Effector CD4-positive, alpha-beta T cell (primary cell): ENCODE measurements around the gene MEGF11.
"Not testable (repeated sequence)": the region's sequence is repeated elsewhere in the genome, so short reads cannot be mapped to it uniquely, and the experiment has no call there.

Source experiments
- DNase-seq: peaks from one replicate; pipeline ENCODE4 v3.0.0-alpha.2; 2020

Gene MEGF11

DNA sequence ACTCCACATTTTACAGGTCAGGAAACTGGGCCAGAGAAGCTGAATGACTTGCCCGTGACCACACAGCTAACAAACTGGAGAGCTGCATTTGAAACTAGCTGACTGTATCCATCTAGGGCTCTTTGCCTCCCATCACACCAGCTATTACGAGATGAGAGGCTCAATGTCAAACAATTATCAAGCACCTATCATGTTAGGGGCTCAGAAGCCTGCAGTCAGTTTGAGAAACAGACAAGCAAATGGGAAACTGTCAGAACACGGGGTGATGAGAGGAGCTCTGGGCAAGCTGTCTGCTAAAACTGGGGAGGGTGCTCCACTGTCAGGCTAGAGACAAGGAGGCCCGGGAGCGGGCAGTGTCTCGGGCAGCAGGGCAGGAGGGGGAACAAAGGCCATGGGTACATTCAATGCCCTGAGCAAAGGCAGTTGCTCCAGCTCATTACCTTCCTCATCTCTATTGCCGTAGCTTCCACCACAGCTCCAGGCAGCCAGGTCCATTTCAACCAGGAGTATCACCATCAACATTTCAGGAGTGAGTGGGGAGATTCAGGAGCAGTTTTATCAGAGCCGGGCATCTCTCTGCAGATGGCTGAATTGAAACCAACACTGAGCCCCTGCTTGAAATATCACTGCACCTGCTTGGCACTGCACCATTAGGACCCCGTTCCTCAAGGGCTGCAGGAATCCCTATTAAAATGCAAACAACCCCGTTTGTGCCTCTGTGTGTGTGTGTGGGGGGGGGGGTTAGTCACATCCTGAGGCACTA, 261.6 kb downstream of the MEGF11 start:
- DNase-seq, result no peak

DNA sequence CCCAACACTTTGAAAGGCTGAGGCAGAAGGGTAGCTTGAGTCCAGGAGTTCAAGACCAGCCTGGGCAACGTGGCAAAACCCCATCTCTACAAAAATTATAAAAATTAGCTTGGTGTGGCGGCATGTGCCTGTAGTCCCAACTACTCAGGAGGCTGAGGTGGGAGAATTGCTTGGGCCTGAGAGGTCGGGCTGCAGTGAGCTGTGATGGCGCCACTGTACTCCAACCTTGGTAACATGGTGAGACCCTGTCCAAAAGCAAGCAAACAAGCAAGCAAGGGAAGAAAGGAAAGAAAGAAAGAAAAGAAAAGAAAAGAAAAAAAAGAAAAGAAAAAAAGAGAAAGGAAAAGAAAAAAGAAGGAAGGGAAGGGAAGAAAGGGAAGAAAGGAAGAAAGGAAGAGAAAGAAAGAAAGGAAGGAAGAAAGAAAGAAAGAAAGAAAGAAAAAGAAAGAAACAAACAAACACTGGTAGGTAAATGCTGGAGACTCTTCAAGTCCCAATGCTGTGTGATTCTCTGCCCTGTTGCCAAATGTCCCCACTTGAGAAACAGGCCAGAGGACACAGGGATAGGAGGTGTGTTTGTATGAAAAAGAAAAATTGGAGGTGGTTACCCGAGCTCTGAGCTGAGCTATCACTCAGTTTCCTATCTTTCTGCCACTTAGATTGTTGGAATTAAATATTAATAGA, 263.1 kb downstream of the MEGF11 start:
- no peak for DNase-seq

DNA sequence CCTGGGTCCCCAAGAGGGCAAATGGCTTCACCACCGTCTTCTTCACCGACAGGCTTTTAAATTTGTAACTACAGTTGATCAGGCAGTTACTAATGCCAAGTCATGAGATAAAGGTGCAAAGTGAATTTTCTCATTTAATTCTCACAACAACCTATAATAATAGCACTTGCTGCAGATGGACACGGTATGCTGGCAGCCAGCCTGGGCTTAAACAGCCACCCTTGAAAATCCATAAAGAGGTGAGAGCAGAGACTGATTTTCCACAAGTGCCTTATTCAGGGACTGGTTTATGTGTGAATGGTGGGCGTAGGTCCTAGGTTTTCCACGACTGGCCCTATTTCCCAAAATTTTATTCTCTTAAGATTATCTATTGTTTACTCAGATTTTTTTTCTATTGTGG, 266.4 kb downstream of the MEGF11 start:
- no peak for DNase-seq

DNA sequence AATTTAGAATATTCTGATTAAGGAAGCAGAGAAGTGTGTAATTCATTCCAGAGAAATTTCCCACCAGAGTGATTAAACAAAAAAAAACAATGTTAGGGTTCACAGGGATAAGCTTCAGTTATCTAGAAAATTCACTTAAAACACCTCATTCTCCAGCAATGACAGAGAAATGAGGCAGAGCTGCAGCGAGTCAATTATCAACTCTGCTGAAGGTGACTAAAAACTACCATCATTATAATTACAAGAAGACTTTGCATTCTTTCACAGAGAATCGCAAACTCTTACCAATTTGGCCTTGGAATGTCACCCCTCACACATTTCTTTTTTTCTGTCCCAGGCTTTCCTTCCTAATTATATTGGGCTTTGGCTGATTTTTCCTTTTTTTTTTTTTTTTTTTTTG, 267.1 kb downstream of the MEGF11 start:
- DNase-seq, result no peak

DNA sequence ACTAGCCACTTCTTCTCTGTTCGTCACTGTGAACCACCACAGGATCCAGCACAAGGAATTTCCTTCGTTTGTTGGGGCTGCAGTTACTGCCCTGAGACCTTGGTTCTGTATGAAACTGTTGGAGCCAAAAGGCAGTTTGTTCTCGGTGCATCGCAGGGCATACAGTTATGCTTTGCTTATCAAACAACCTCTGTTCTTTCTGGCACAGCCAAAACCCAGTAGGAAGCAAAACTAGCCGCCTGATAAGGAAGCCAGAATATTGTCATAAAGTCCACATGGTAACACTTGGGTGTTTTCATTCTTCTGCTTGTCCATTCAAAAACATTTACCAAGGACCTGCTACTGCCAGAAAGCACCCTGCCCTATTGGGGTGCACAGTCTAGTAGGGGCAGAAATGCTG, 268.2 kb downstream of the MEGF11 start:
- no peak for DNase-seq

DNA sequence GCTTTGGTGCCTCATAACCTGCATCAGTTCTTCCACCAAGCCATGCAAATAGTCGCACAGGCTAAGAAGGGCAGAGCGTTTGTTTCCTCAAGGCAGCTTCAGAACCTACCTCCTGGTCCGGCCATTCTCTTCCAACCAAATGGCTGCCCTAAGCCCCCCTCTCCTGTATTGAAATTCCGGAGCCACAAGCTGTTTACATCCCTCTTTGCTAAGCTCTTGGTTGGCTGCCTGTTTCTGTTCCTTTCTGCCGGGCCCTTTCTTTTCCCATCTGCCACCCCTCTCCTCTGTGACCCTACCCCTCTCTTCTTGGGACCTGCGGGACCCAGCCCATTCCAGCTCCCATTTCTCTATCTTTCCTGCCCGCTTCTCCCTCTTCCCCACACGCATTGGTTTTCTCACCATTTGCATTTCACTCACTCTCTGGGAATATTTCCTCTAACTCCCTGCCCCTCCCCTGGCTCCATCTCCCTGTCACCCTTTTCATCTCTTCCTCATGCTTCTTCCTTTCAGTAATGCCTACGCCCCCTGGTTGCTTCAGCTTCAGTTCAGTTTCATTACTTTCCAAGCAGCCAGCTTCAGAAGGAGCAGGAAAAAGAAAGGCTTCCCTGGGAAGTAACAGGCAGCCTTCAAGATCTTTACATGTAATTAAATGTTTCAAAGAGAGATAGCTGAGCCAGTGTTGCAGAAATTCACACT, 270.8 kb downstream of the MEGF11 start:
- DNase-seq, result no peak

DNA sequence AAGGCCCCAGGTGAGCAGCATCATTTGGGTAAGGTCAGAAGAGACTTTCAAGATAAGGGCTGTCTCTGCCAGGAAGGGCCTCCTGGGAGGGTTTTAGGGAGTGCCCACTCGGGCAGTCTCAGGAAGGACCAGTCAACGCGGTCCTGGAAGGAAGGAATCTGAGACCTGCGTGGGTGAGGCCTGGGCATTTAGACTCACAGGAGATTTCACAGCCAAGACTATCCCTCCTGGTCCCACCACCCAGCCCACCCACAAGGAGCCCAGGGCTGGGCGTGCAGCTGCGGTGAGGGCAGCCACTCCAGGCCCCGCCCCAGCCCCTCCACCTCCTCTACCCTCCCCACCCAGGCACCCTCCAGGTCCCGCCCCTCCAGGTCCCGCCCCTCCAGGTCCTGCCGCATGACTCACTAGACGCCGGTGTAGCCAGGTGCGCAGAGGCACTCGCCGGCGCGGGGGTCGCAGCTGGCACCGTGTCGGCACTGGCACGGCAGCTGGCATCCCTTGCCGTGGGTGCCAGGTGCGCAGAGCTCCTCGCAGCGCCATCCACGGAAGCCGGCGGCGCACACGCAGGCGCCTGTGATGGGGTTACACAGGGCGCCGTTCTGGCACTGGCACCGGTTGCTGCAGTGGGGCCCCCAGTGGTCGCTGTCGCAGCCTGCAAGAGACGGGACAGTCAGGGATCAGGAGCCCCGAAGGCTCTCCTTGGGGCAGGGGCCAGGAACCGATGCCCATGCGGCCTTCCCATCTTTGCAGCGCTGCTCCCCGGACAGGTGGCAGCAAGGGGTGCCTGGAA, 271.5 kb downstream of the MEGF11 start:
- peak; percentile 40 for DNase-seq

DNA sequence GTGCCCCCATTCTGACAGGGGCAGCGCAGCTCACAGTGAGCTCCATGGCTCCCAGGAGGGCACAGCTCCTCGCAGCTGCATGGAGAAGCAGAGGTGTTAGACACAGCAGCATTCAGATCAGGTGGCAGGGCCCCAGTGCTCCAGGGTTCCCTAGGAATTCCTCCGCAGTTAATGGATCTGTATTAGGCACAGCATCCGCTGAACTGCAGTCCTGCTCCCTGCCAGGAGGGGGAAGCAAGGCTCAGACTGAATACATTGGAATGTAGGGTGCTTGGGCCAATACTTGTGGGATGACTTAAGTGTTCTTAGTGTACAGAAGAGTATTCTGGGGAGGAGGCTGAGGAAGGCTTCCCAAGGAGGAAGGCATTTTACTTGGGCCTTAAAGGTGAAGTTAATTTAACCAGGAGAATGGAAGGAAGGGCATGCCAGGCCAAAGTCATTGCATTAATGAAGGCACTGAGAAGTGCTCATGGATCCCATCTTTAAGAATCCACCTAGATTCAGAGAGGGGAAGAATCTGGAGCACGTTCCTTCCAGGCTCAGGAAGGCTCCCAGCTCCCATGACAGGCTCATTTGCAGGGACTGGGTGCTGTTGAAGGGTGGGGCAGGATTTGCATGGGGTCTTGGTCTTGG, 272.6 kb downstream of the MEGF11 start:
- DNase-seq, result no peak

DNA sequence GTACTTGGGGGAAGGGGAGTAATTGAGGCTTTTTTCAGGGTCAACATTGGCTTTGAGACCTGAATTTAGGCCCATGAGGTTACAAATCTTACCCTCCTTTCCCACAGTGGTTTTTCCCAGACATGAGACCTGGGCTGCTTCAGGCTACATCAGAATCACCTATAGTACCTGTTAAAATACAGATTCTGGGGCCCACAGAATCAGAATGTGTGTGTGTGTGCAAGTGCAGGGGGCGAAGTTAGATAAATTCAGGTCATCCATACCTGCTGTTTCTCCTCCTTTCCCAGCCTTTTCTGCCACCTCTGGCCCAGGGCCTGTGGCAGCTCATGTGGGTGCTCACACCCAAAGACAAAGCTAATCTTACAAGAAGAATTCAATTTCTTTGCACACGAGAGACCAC, 273.7 kb downstream of the MEGF11 start:
- no peak for DNase-seq

DNA sequence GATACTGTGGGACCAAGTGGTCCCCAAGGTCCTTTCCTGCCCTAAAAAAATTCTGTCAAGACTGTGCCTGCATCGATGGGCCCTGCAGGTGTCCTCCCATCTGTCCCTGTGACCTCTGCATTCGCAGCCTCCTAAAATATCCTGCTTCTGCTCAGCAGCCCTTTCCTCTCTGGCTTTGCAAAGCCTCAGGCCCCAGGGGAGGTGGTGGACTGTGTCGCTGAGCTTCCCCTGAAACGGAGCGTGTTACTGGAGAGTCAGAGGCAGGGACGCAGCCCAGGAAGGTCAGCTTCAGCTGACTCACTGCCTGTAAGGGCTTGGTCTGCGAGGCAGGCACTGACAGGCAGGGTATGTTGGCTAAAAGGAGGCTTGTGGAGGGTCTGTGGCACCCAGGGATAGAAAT, 274.2 kb downstream of the MEGF11 start:
- DNase-seq, result no peak

DNA sequence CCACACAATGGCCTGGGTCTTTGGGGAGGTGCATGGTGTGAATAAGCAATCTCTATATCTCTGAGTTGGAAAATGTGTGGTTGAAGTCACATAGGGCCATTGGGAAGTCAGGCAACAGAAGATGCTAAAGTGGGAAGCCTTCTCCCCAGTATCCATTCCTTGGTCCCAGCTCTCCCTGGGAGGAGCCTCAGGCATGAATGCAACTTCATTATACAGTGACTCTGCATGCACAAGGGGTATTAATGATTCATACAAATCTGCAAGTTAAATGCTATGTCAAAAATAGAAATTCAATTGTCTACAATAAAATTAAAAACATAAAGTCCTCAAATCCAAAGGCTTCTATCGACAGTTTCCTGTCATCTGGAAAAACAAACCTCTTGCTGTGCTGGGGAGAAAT, 275.4 kb downstream of the MEGF11 start:
- DNase-seq, result no peak

DNA sequence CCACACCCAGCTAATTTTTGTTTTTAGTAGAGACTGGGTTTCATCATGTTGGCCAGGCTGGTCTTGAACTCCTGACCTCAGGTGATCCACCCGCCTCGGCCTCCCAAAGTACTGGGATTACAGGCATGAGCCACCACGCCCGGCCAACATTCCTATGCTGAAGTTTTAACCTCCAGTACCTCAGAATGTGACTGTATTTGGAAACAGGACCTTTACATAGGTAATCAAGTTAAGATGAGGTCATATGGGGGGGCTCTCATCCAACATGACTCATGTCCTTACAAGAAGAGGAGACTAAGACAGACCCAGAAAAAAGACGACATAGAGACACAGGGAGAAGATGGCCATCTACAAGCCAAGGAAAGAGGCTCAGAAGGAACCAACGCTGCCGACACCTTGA, 277.4 kb downstream of the MEGF11 start:
- DNase-seq, result not testable (repeated sequence)

DNA sequence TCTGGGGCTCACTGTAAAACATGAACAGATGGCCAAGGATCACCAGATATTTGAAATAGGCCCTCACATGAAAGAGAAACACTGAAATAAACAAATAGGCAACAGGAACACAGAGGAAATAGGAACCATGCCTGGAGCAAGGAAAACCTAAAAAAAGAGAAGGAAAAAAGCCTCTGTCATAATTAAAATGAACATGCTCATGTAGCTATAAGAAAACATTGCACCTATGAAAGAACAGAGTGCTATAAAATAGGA, 281.9 kb downstream of the MEGF11 start:
- no peak for DNase-seq

DNA sequence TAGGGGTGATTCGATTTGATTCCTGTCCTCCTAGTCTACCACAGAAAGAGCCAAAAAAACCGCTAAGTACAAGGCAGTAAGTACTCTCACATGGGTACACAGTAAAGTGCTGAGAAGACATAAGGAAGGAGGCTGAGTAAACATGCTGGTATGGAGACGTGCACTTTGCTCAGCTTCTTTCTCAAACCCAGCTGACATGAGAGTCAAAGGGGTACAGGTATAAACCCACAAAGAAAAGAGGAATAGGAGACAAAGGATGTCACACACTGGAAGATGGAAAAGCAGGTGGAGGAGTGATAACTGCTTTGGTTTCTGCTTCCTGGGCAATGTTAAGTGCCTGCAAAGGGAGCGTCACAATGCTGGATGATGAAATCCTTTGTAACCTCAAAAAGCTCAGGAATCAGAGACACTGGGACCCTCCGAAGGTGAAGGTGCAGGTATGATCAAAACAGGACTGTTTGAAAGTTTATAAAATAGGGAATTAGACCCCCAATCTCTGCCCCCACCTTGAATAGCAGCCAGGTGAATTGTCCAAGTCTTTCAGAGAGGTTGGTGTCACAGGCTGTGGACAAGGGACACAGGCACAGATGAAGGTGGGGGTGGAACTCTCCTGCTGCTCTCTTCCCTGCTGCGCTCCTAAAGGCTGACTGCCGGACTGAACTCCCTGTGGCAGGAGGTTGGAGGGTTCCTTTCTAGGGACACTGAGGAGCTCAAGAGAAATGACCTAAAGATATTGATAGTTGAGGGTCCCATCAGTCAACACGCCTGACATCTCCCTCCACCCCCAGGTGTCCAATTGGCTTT, 282.4 kb downstream of the MEGF11 start:
- DNase-seq, result no peak

DNA sequence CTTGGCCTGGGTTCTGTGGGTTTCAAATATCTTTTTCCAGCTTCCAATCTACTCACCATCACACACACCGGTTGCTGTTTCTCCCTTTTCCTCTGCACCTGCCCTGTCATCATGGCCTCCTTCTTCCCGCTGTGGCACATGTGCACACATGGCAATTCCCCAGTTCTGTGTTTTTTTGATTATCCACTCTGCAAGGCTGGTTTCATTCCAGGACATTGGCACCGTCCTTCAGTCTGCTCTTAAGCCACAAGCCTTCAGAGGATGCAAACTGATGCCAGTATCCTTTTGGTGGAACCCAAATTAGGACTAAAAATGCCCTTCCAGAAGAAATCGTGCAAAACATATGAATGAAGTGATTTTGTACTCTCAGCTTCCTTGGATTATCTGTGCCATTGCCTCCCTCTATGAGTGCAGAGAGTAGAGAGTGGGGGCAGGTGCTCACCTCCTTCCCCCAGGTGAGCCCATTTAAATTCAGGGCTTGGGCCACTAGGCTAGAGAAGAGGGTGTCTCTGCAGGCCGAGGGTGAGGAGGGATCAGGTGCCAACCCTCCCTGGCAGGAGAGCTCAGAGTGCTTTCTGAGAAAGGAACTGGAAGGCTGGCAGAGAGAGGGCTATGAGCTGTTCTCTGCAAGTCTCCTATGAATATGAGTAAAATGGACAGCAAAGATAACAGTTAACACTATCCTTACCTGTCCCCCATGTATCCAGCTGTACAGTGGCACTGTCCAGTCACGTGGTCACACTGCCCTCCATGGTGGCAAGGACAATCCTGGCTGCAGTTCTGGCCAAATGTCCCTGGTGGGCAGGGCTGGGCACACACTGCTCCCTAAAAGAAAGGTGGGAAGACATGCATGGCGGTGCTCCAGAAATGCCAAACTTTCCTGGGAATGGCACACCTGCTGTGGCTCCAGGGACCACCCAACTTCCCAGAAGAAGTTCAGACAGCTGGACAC, 283.4 kb downstream of the MEGF11 start:
- DNase-seq, result no peak

DNA sequence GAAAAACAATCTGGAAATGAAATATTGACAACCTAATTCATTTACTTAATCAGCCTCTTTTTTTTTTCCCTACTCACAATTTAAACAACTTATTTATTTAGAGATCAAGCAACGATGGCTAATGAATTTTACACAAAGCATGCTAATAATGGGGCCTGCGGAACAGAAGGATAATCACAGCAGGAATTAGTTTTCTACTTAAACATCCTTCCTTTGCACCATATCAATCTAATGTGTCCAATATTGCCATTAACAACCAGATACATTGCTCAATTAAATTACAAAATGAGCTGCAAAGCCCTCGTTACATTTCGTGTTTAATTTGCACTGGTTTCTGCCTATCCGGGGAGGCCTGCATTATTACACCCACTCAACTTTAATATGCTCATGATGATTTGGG, 285.0 kb downstream of the MEGF11 start:
- no peak for DNase-seq

DNA sequence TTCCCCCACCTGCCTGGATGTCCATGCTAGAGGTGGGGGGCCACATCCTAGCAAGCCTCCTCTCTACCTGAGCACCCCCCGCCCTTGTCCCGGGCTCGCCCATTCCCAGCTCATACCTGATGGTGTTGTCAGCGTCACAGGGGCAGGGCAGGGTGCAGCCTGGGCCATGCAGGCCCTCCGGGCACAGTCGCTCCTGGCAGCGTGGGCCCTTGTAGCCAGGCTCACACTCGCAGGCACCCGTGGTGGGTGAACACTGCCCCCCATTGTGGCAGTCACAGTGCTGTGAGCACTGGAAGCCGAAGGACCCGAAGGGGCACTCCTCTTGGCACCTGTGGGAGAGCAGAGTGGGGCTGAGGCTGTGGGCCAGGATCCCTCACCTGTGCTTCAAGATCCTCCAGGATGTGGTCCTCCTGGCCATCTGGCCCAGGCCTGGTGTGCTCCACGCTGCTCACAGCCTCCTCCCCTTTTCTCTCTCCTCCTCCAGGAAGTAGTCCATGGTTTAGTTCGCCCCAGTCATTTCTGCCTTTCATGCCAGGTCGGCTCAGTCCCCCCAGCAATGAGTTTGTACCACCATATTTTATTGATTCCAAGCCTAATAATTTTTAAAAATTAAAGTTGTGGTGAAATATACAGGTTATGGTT, 288.6 kb downstream of the MEGF11 start:
- DNase-seq, result no peak

DNA sequence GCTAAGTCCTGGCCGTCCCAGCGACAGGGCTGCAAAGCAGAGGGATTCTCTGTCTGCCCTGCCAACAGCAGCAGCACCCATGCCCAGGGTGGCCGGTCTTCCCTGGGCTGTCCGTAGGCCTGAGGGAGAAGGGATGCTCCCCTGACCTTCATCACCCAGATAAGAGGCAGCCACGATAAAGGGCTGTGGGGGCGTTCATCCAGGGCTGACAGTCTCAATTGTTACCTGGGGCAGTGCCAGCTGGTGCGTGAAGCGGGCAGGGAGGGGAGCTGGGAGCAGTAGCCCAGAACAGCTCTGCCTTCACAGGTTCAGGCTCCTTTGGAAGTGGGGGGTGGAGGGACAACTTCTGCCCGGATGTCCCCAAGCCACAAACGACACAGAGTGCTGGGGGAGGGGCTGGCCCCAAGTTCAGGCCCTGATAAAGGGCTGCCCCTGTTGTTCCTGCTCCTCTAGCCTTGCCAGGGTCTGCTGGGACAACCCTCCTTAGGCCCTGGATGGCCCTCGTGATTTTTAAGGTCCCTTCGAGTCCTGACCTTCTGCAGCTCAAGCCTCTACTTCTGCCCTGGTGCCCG, 289.6 kb downstream of the MEGF11 start:
- no peak for DNase-seq

DNA sequence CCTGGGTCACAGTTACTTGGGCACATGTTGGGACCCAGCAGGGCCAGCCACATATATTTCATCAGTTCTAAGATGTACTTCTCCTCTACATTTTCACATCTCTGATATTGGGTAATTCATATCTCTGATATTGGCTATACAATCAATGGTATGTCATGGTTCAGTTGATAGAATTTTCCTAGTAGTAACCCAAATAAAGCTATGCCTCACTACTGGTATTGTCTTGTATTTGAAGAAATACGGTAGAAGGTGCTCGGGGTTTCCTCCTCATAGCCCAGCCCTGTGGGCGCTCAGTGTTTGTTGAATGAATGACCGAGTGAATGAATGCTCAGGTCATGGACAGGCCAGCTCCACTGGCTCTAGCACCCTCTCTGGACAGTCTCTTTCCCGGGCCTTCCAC, 290.2 kb downstream of the MEGF11 start:
- DNase-seq, result no peak

DNA sequence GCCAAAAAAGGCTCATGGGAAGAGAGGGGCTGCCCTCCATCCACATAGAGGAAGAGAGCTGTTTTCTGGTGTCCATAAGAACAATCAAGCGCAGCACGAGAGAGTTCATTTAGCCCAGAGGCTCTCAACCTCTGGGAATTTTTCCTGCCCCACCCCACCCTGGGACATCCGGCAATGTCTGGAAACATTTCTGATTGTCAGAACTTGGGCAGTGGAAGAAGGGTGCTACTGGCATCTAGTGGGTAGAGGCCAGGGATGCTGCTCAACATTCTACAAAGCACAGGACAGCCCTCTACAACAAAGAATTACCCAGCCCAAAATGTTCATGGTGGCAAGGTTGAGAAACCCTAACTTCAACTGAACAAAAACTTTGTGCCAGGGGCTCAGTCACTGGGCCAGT, 291.4 kb downstream of the MEGF11 start:
- DNase-seq, result no peak
